ENCODE data around the gene ARHGAP28. TPM values are rescaled to one million over a fixed set of nuclear protein-coding genes. Genes with fewer than 3 reads are reported as not detected.

The ARHGAP28 gene
- total and polyA plus RNA-seq, 5 donors, result 0.93 to 6.1 (median 4.0) TPM

- intact Hi-C loops (cut with DNase I), result no loop called here
- Histone ChIP-seq H3K9me3 (ENCODE audit: control insufficient read depth, low read length) (no peaks in the 10 kb centered on the region), H3K27me3 (ENCODE audit: control insufficient read depth, insufficient read depth) (no peaks in the 10 kb centered on the region), H3K27ac (ENCODE audit: low read length) (no peak overlapping the region), H3K4me1 (ENCODE audit: control insufficient read depth, insufficient read depth, low read length) (no peaks in the 10 kb centered on the region), H3K4me3 (ENCODE audit: low read length) (no peak overlapping the region)
- WGBS, result 86% methylated on average over 9 of the region's 9 CpGs
- ATAC-seq (no peak), DNase-seq (no peak)
Observed at GRCh38 chr18:6962571-6963451, 233.3 kb downstream of the ARHGAP28 start.

GRCh38 chr18:6963452-6964097 is 234.1 kb downstream of the ARHGAP28 start:
- no peaks in the 10 kb centered on the region for H3K27me3 ChIP-seq (ENCODE audit: control insufficient read depth, insufficient read depth)
- DNase-seq, result no peak
- intact Hi-C loops (cut with DNase I), result no loop called here
- H3K4me1 ChIP-seq (ENCODE audit: control insufficient read depth, insufficient read depth, low read length), result no peaks in the 10 kb centered on the region
- 98% methylated on average over 2 of the region's 2 CpGs for WGBS
- no peaks in the 10 kb centered on the region for H3K9me3 ChIP-seq (ENCODE audit: control insufficient read depth, low read length)
- no peak for ATAC-seq
- H3K27ac ChIP-seq (ENCODE audit: low read length), result no peak overlapping the region
- H3K4me3 ChIP-seq (ENCODE audit: low read length), result no peak overlapping the region

Data from right cardiac atrium (tissue), 5 donors.